ENCODE data around the gene TMEM178B. TPM values are rescaled to one million over a fixed set of nuclear protein-coding genes. Genes with fewer than 3 reads are reported as not detected.

The TMEM178B gene
- total and polyA plus RNA-seq, 2 of the 13 experiments (the other 11 are each of a cell fraction or from before 2014, with no cell fraction given): 0.01 to 0.02 TPM

DNA sequence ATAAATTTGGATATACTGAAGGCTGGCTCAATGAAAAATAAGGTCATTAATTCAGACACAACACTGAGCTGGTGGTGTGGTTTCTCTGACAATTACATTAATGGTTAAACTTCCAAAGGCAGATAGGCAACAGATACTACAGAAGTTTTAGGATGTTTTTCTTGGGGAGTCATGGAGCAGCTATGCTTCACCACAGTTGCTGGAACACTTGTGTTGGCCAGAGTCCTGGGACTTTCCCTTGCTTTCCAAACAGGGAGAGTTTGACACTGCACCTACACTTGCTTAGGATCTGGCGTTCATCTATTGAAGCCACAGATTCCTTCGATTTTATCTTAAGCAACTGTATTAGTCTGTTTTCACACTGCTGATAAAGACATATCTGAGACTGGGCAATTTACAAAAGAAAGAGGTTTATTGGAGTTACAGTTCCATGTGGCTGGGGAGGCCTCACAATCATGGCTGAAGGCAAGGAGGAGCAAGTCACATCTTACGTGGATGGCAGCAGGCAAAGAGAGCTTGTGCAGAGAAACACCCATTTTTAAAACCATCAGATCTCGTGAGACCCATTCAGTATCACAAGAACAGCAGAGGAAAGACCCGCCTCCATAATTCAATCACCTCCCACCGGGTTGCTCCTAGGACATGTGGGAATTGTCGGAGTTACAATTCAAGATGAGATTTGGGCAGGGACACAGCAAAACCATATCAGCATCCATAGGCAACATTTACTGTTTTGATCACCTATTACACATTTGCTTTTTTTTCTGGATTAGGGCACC is 27.8 kb upstream of the TMEM178B start (continued):
- TF ChIP-seq ZNF546 (CRISPR knock-in tag; conservative IDR thresholded peaks at IDR 0.05): no peak
- no peak for TF ChIP-seq HNRNPL (IDR thresholded peaks at IDR 0.05; ENCODE audit: low read depth, low read length)
- TF ChIP-seq ZNF350 (CRISPR knock-in tag; IDR thresholded peaks at IDR 0.05; ENCODE audit: borderline replicate concordance, low read depth): no peak
- TF ChIP-seq FOSL1 (CRISPR knock-in tag; IDR thresholded peaks at IDR 0.05; ENCODE audit: borderline replicate concordance): no peak
- no peak for TF ChIP-seq SUZ12 (IDR thresholded peaks at IDR 0.05; ENCODE audit: low read depth, low read length)

GRCh38 chr7:141053626-141054025 is 20.2 kb upstream of the TMEM178B start:
- Histone ChIP-seq H3K4me1 (ENCODE audit: insufficient read depth, low read length) (no peaks in the 10 kb centered on the region), H4K20me1 (ENCODE audit: insufficient read depth, low read length) (no peaks in the 10 kb centered on the region), H3K9me3 (ENCODE audit: low read length) (no peaks in the 10 kb centered on the region), H2AFZ (ENCODE audit: low read length) (no peak overlapping the region), H3K36me3 (replicated peaks in 1 of 2; ENCODE audit: control insufficient read depth in 1 of 2, insufficient read depth in 2 of 2, low read length in 2 of 2) (no peaks in the 10 kb centered on the region), H3K4me2 (ENCODE audit: low read depth, low read length) (no peak overlapping the region), H3K9ac (ENCODE audit: insufficient read depth, low read depth, low read length) (no peak overlapping the region), H3K79me2 (ENCODE audit: insufficient read depth, low read length) (no peaks in the 10 kb centered on the region), H3K4me3 (replicated peaks in 1 of 3; ENCODE audit: insufficient read depth in 1 of 3, low read depth in 2 of 3, low read length in 3 of 3) (no peak overlapping the region), H3K27me3 (ENCODE audit: control insufficient read depth in 1 of 2, insufficient read depth in 2 of 2, low read length in 2 of 2) (peaks cover 0 to 12% of the 10 kb centered on the region in 2 experiments; a peak in 2 of 5 replicates), H3K27ac (ENCODE audit: extremely low read length, insufficient read depth, low read length) (no peak overlapping the region)
- CTCF ChIA-PET (ENCODE audit: low intra/inter-chr PET ratio, low total read pairs): no interaction called here
- FAIRE-seq: no peak
- POLR2A ChIA-PET: no interaction called here
- DNase-seq (ENCODE audit: low spot score): no peak
- intact Hi-C loops (cut with micrococcal nuclease; ENCODE audit: unreplicated experiment): no loop called here
- BruUV-seq (replicated peaks): no TSS peak
- in situ Hi-C loops (cut with HindIII; ENCODE audit: extremely low pct_ligation_motif_present, low pct_unique_long_range_greater_than_20kb): loop anchor here (25.0 kb wide), 1 partner anchor 484 kb away; no protein-coding TSS in a partner anchor
- TF ChIP-seq ZNF709 (CRISPR knock-in tag; IDR thresholded peaks at IDR 0.05) (no peak), MXD1 (CRISPR knock-in tag; IDR thresholded peaks at IDR 0.05) (no peak), ZNF678 (CRISPR knock-in tag; IDR thresholded peaks at IDR 0.05) (no peak), ZNF207 (IDR thresholded peaks at IDR 0.05; ENCODE audit: borderline replicate concordance) (no peak)
- TF ChIP-seq, protein P1, sequence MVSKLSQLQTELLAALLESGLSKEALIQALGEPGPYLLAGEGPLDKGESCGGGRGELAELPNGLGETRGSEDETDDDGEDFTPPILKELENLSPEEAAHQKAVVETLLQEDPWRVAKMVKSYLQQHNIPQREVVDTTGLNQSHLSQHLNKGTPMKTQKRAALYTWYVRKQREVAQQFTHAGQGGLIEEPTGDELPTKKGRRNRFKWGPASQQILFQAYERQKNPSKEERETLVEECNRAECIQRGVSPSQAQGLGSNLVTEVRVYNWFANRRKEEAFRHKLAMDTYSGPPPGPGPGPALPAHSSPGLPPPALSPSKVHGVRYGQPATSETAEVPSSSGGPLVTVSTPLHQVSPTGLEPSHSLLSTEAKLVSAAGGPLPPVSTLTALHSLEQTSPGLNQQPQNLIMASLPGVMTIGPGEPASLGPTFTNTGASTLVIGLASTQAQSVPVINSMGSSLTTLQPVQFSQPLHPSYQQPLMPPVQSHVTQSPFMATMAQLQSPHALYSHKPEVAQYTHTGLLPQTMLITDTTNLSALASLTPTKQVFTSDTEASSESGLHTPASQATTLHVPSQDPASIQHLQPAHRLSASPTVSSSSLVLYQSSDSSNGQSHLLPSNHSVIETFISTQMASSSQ (IDR thresholded peaks at IDR 0.05; ENCODE audit: low read depth): no peak
- TF ChIP-seq, protein P1 (CRISPR knock-in tag; IDR thresholded peaks at IDR 0.05; ENCODE audit: borderline replicate concordance): no peak
- no peak for ATAC-seq
- 18% methylated on average over 9 of the region's 9 CpGs for WGBS (ENCODE audit: low lambda C conversion rate)

All from HepG2 (cell line).